ENCODE data around the gene TSC1.
"Not testable (repeated sequence)": the region's sequence is repeated elsewhere in the genome, so short reads cannot be mapped to it uniquely, and the experiment has no call there.

TSC1 gene

GRCh38 chr9:132978112-132978450 lies 33.7 kb upstream of the TSC1 start:
- DNase-seq = no peak

- no peak for DNase-seq
Measured at GRCh38 chr9:132976571-132976970, 32.2 kb upstream of the TSC1 start.

- no peak for DNase-seq
Measured at GRCh38 chr9:132975961-132976360, 31.5 kb upstream of the TSC1 start.

- no peak for DNase-seq
Measured at GRCh38 chr9:132973713-132974112, 29.3 kb upstream of the TSC1 start.

GRCh38 chr9:132973166-132973565 lies 28.8 kb upstream of the TSC1 start:
- DNase-seq = no peak

DNA sequence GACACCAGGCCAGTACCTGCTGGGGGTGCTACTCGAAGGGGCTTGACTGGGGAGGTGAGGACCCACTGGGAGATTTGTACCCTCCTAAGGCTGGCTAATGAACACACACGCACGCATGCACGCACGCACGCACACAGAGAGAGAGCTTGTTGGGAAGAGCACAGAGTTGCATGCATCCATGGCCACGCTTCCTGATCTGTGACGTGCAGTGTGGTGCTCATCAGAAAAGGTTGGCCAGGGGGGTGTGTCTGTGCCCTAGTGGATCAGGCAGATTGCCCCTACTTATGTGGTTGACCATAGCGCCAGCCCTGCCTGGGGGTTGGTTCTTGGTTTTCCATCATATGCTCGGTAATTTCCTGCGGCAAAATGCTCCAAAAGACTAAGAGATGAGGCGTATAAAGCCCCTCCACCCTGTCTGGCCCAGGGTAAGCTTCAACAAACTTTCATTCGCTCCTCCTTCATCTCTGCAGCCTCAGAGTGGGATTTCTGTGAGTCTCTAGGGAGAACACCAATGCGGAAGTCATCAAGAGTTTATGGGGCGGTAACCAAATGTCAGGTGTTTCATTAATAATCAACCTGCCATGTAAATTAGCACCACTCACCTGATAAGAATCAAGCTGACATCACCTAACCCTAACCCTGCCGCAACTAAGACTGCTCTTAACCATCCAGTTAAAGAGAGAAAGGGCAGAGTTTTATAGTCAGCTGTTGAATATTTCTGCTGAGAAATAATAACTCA lies 26.1 kb upstream of the TSC1 start:
- DNase-seq = no peak

DNA sequence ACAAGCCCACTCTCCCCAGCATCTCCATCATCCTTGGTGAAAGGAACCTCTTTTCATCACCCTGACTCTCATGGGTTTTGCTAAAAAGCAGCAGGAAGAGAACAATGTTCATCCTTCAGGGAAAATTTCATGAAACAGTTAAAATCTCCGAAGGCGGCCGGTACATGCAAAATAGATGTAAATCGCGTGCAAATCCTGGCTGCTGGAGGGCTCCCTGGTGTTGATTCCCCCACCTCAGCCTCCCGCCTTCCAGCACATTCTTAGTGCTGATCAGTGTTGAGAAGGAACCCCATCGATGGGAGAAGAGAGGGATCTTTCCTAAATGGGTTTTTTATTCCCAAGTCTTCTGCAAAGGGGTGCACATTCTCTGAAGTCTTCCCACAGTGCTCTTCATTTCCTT lies 25.4 kb upstream of the TSC1 start:
- no peak for DNase-seq

GRCh38 chr9:132967908-132968307 lies 23.5 kb upstream of the TSC1 start:
- DNase-seq = not testable (repeated sequence)

DNA sequence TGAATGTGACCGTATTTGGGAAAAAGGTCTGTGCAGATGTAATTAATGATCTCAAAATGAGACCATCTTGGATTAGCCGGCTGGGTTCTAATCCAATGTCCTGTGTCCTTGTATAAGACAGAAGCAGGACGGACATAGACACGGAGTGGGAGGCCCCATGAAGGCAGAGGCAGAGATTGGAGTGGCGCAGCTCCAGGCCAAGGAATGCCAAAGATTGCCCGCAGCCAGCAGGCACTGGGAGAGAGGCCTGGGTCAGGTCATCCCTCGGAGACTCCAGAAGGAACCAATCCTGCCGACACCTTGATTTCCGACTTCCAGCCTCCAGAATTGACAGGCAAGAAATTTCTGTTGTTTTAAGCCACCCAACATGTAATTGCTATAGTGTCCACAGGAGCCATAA lies 21.1 kb upstream of the TSC1 start:
- no peak for DNase-seq

DNA sequence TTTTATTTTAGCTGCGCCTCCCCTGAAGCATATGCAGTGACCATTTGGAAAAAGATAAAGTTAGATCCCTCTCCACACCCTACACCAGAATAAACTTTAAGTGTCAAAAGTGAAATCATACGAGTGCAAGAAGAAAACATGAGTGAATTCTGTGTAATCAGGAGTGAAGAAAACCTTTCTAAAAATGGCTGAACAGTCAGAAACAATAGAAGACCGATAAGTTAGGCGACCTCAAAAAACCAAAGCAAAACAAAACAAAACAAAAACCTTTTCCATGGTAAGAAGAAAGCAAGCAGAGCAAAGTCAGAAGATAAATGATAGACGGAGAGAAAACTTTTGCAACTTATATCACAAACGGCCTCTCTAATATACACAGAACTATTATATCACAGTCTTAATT lies 16.6 kb upstream of the TSC1 start:
- DNase-seq = no peak

- no peak for DNase-seq
Measured at GRCh38 chr9:132957805-132958204, 13.4 kb upstream of the TSC1 start.

DNA sequence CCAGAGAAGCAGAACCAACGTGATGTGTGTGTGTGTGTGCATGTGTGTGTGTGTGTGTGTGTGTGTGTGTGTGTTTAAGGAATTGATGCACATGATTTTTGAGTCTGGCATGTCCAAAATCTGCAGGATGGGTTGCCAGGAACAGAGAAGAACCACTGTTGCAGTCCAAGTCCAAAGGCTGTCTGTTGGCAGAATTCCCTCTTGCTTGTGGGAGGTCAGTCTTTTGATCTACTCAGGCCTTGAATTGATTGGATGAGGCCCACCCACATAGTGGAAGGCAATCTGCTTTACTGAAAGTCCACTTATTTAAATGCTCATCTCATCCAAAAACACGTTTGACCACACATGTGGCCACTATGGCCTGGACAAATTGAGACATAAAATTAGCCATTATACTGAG lies 11.4 kb upstream of the TSC1 start:
- DNase-seq = no peak

- DNase-seq = no peak
Measured at GRCh38 chr9:132955123-132955522, 10.7 kb upstream of the TSC1 start.

DNA sequence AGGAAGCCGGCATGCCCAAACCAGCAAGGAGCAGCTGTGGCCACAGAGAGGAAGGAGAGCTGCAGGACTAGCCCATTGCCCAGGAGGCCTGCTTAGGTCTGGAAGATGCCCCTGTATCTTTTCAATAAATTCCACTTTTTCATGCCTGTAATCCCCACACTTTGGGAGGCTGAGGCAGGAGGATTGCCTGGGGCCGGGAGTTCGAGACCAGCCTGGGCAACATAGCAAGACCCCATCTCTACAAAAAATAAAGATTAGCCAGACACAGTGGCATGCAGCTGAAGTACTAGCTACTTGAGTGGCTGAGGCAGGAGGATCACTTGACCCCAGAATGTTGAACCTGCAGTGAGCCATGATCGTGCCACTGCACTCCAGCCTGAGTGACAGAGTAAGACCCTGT lies 5.3 kb upstream of the TSC1 start:
- DNase-seq = no peak

DNA sequence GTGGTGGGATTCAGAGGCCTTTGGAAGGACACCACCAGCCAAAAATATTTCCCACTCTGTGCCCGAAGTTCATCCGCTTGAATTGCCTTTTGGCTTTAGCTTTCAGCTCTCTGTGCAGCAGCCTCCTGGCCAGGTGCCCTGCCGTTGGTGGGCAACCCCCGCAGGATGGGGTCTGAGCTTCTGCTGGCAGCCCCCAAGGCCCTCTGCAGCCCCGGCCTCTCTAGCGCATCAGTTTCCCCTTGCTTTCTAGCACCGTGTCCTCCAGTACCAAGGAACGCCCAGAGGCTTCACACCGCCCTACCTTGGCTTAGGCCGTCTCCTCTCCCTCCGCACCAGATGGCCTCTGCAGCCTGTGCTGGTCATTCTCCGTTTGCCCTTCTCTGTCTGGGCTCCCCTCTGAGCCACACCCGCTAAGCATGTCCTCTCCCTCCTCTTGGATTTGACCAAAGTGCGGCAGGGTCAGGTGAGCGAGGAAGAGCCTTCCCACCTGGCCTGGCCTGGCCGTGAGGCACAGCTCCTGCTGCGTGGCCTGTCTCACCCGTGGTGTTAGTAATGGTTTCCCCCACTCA lies 4.2 kb upstream of the TSC1 start:
- no peak for DNase-seq

DNA sequence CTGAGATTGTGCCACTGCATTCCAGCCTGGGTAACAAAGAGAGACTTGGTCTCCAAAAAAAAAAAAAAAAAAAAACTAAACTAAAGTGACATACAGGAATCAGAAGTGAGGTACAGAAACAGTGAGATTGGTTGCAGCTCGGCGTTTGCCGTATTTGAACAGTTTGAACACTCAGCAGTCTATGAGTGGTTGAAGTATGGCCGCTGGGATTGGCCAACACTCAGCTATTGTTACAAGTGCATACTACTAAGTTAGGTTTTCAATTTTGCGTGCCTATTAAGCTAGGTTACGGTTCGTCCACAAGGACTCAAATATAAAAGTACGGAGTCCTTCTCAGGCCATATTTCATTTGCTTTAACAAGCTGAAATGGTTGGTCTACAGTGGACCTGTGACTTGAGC lies 3.3 kb upstream of the TSC1 start:
- no peak for DNase-seq

- no peak for DNase-seq
Measured at GRCh38 chr9:132946631-132947295, 2.3 kb upstream of the TSC1 start.

- no peak for DNase-seq
Measured at GRCh38 chr9:132946211-132946610, 1.8 kb upstream of the TSC1 start.

- no peak for DNase-seq
Measured at GRCh38 chr9:132945186-132946130, 1.0 kb upstream of the TSC1 start.

- peak in 3 of 58 donors; percentile 11 to 36 (median 21) for DNase-seq
Measured at GRCh38 chr9:132943651-132944293, 644 bp downstream of the TSC1 start.

DNA sequence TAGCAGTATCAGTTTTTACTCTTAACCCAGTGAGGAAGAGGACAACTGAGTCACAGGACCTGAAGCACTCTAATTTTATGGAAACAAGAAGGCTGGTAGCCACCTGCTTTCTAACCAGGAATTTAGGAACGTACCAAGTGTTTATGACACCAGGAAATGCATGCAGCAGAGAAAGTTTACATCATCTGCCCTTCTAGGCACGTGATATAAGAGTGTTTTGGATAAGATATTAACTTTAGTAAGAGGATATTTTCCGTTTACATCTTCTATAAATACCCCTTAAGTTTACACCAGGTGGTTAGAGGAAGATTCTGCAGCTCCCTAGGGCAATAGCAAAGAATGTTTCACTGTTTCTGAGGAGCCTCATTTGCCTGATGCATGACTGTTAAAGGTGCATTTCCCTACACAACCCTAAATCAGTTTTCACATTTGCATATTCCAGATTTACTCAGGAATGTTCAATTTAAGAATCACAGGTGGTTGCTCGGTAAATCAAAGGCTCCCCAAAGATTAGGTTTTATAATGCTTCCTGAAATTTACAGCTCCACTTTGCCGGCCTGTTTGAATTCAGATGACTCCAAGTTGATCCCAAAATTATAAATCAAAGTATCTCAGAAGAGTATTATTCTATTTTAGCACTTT lies 1.8 kb downstream of the TSC1 start:
- no peak for DNase-seq
